Measurements from ENCODE around the gene UBE2D1. TPM values are rescaled to one million over a fixed set of nuclear protein-coding genes. Genes with fewer than 3 reads are reported as not detected.
A peak's percentile ranks its signal among the peaks of the same experiment; 100 is the strongest.

UBE2D1 gene
- total RNA-seq, 3 donors from 2014 or later: 17.2 to 18.4 (median 18.4) TPM

DNA sequence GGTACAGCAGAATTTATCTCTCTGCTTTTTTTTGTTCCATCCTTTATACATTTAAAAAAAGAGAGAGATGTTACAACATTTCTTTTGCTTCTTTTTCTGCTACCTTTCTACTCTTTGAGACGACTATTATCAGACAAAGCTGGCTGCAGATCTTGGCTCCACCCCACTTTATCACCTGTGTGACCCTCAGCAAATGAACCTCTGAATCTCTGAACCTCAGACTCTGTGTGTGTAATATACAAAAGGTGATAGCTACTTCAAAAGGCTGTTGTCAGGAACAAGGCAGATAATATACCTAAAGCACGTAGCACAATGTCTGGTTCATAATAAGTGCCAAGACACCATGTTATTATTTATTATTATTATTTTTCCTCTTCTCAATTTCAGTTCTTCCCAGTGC lies 32.6 kb upstream of the UBE2D1 start:
- peak; percentile 29 for ATAC-seq
- H3K4me1 ChIP-seq (ENCODE audit: low read depth): no peaks in the 10 kb centered on the region
- H3K36me3 ChIP-seq (ENCODE audit: low read depth): no peaks in the 10 kb centered on the region
- no peaks in the 10 kb centered on the region for H3K9me3 ChIP-seq
- intact Hi-C loops (cut with DNase I, micrococcal nuclease): loop anchor here in 1 of 2 donors (10.0 kb wide), 1 partner anchor 83 kb away; the partner anchor contains the start of gene TFAM
- peak in 1 of 3 donors; percentile 36 for DNase-seq
- H3K4me3 ChIP-seq: no peak overlapping the region
- TF ChIP-seq, protein P1, sequence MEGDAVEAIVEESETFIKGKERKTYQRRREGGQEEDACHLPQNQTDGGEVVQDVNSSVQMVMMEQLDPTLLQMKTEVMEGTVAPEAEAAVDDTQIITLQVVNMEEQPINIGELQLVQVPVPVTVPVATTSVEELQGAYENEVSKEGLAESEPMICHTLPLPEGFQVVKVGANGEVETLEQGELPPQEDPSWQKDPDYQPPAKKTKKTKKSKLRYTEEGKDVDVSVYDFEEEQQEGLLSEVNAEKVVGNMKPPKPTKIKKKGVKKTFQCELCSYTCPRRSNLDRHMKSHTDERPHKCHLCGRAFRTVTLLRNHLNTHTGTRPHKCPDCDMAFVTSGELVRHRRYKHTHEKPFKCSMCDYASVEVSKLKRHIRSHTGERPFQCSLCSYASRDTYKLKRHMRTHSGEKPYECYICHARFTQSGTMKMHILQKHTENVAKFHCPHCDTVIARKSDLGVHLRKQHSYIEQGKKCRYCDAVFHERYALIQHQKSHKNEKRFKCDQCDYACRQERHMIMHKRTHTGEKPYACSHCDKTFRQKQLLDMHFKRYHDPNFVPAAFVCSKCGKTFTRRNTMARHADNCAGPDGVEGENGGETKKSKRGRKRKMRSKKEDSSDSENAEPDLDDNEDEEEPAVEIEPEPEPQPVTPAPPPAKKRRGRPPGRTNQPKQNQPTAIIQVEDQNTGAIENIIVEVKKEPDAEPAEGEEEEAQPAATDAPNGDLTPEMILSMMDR (IDR thresholded peaks at IDR 0.05): no peak

DNA sequence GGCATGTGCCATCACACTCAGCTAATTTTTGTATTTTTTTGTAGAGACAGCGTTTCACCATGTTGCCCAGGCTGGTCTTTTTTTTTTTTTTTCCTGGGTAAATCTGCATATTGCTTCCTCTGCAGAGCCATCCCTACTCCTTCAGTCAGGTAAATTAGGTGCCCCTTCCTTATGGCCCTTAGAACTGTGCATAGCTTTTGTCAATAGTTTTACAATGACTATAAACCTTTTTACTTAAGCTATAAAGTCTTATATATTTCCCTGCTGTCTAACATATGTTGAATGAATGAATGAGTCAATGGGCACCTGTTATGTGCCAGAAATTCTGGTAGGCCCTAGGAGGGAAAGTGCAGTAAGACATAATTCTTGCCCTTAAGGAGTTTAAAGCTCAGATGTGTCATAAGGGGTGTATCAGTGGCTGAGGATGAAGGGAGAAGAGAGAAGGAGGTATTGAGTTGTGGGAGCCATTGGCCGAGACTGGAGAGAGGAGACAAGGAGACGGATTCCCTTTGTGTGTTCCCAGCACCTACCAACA lies 30.6 kb upstream of the UBE2D1 start:
- H3K4me3 ChIP-seq: no peak overlapping the region
- H3K9me3 ChIP-seq: no peaks in the 10 kb centered on the region
- DNase-seq (no peak), ATAC-seq (peak; percentile 91)
- intact Hi-C loops (cut with DNase I, micrococcal nuclease): loop anchor here in 1 of 2 donors (10.0 kb wide), 1 partner anchor 81 kb away; the partner anchor contains the start of gene TFAM
- peaks cover 3% of the 10 kb centered on the region for H3K4me1 ChIP-seq (ENCODE audit: low read depth)
- no peaks in the 10 kb centered on the region for H3K36me3 ChIP-seq (ENCODE audit: low read depth)
- TF ChIP-seq, protein P1 (IDR thresholded peaks at IDR 0.05): no peak

DNA sequence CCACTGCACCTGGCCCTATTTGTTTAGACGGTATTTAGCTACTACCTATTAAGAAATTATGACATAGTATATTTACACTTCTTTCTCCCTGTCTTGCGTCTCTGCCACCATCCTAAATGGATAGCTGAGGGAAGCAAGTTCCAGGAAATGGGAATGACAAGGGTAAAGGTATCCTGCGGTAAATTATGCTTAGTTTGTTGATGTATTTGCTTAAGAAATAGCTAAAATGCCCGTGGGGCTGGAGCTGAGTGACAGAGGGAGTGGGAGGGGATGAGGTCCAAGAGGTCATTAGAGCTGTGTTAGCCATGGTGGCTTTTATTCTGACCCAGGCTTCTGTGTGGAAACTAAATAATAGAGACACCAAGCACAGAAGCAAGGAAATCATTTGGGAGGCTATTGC lies 29.0 kb upstream of the UBE2D1 start:
- intact Hi-C loops (cut with DNase I, micrococcal nuclease): loop anchor here in 1 of 2 donors (10.0 kb wide), 1 partner anchor 79 kb away; the partner anchor contains the start of gene TFAM
- Histone ChIP-seq H3K4me1 (ENCODE audit: low read depth) (peaks cover 3% of the 10 kb centered on the region), H3K9me3 (no peaks in the 10 kb centered on the region), H3K4me3 (no peak overlapping the region), H3K36me3 (ENCODE audit: low read depth) (no peaks in the 10 kb centered on the region)
- DNase-seq: no peak
- TF ChIP-seq, protein P1 (IDR thresholded peaks at IDR 0.05): no peak
- peak; percentile 15 for ATAC-seq

DNA sequence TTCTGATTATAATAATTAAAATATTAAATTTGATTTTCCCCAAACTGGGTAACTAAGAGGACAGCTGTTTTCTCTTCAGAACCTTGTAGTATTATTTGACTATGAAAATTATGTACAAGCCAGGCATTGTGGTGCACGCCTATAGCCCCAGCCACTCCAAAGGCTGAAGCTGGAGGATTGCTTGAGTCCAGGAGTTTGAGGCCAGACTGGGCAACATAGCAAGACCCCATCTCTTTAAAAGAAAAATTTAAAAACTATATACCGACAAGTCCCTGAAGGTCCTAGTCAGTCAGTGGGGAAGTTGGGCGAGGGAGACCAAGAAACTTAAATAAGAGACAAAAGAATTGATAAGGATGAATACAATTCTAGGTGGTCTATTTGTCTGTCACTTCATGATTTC lies 27.1 kb upstream of the UBE2D1 start:
- peaks cover 3% of the 10 kb centered on the region for H3K4me1 ChIP-seq (ENCODE audit: low read depth)
- H3K4me3 ChIP-seq: no peak overlapping the region
- no peaks in the 10 kb centered on the region for H3K9me3 ChIP-seq
- ATAC-seq (no peak), DNase-seq (no peak)
- TF ChIP-seq, protein P1 (IDR thresholded peaks at IDR 0.05): no peak
- no peaks in the 10 kb centered on the region for H3K36me3 ChIP-seq (ENCODE audit: low read depth)
- intact Hi-C loops (cut with DNase I, micrococcal nuclease): loop anchor here in 1 of 2 donors (10.0 kb wide), 1 partner anchor 77 kb away; the partner anchor contains the start of gene TFAM

DNA sequence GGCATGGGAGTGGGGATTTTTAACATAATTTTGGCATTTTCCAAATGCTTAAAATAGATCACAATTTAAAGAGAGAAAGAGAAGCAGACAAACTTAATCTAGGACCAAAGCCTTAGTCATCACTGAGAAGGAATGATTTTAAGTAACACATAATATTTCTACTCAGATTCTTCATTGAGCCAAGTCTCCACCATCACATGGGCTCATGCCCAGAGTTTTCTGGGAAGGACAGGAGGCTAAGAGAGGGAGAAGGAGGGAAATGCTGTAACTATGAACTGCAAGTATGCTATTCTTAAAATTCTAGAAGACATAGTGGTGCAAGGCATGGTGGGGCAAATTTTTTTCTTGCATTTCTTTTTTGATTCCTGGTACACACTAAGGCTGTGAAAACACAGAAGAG lies 23.8 kb upstream of the UBE2D1 start:
- Histone ChIP-seq H3K36me3 (ENCODE audit: low read depth) (no peaks in the 10 kb centered on the region), H3K4me3 (no peak overlapping the region), H3K4me1 (ENCODE audit: low read depth) (peaks cover 3% of the 10 kb centered on the region), H3K9me3 (no peaks in the 10 kb centered on the region)
- TF ChIP-seq, protein P1 (IDR thresholded peaks at IDR 0.05): no peak
- intact Hi-C loops (cut with DNase I, micrococcal nuclease): no loop called here
- DNase-seq: no peak
- ATAC-seq: no peak
